Upper lobe of left lung (tissue), 6 donors: ENCODE results near the gene SERPINA5. TPM values are rescaled to one million over a fixed set of nuclear protein-coding genes. Genes with fewer than 3 reads are reported as not detected.

Experiments
- ATAC-seq, 2 donors: fragments of 200-7000 bp; cut with Tn5 transposase; one replicate each; pipeline ENCODE4 v1.9.1; 2022; ENCODE audit warnings: mild to moderate bottlenecking in 2 of 2, moderate library complexity in 2 of 2; ENCODE audit not compliant: low FRiP score in 2 of 2
- DNase-seq, 2 donors: peaks; one replicate each; pipeline ENCODE4 v3.0.0-alpha.2; 2019 to 2020
- H3K27ac ChIP-seq, 4 donors: fragments of 200-600 bp; sonication (generic); one replicate each; pipeline ENCODE4 v1.5.1; 2016 to 2019
- H3K27me3 ChIP-seq, 4 donors: fragments of 200-600 bp; sonication (generic); one replicate each; pipeline ENCODE4 v1.5.1; 2017 to 2019
- H3K36me3 ChIP-seq, 4 donors: fragments of 200-600 bp; sonication (generic); one replicate each; pipeline ENCODE4 v1.5.1; 2016 to 2019
- H3K4me1 ChIP-seq, 4 donors: fragments of 200-600 bp; sonication (generic); one replicate each; pipeline ENCODE4 v1.5.1; 2018 to 2019
- H3K4me3 ChIP-seq, 4 donors: fragments of 200-600 bp; sonication (generic); one replicate each; pipeline ENCODE4 v1.5.1; 2017 to 2019; ENCODE audit warnings: mild to moderate bottlenecking in 2 of 4, moderate library complexity in 1 of 4
- H3K9me3 ChIP-seq, 4 donors: fragments of 200-600 bp; sonication (generic); one replicate each; pipeline ENCODE4 v1.5.1; 2018 to 2019
- EP300 ChIP-seq, 4 donors: sonication (generic); formaldehyde crosslinking; IDR thresholded peaks; one replicate each; pipeline ENCODE4 v1.5.1; 2017; ENCODE audit warnings: antibody characterized with exemption in 4 of 4, control low read depth in 2 of 4
- POLR2A ChIP-seq, 4 donors: fragments of 450-650 bp; IDR thresholded peaks; one replicate each; pipeline ENCODE4 v1.5.1; 2016 to 2017; ENCODE audit warnings: antibody characterized with exemption in 4 of 4, mild to moderate bottlenecking in 2 of 4
- POLR2AphosphoS5 ChIP-seq, 2 donors: sonication (generic); formaldehyde crosslinking; IDR thresholded peaks; one replicate each; pipeline ENCODE4 v1.5.1; 2017; ENCODE audit warnings: antibody characterized with exemption in 2 of 2
- WGBS, 2 donors: methylation state at CpG; one replicate each; pipeline ENCODE4 v1.1.5; 2017 to 2018; 5-methylcytosine and 5-hydroxymethylcytosine counted together
- total RNA-seq, 6 donors: library from RNA; depleted of rRNA in 4 of 6; stranded (reverse); fragments of >200 nt in 4 of 6; gene quantifications; one replicate each; pipeline versions ENCODE4 v1.1.0 to v1.2.1, GENCODE V29; 2016 to 2021
- TF ChIP-seq, protein P1 (sequence below), 6 experiments: fragments of 450-650 bp in 4 of 6; fragments of 200-600 bp in 2 of 6; sonication (generic) in 2 of 6; IDR thresholded peaks; one replicate each; pipeline ENCODE4 v1.5.1; 2016 to 2019; ENCODE audit warnings: antibody characterized with exemption in 6 of 6
- donor health status: DM: no; HTN: no; CAD: no; lungs with moderate emphysema.
- donor health status: DM: no; HTN: yes; CAD: no; lungs with severe emphysema.

SERPINA5 gene, protein sequence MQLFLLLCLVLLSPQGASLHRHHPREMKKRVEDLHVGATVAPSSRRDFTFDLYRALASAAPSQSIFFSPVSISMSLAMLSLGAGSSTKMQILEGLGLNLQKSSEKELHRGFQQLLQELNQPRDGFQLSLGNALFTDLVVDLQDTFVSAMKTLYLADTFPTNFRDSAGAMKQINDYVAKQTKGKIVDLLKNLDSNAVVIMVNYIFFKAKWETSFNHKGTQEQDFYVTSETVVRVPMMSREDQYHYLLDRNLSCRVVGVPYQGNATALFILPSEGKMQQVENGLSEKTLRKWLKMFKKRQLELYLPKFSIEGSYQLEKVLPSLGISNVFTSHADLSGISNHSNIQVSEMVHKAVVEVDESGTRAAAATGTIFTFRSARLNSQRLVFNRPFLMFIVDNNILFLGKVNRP
- total RNA-seq = 1 to 10 TPM in 3 of 6 donors, not detected in 3; 1.2 to 2.5 (median 1.5) TPM

DNA sequence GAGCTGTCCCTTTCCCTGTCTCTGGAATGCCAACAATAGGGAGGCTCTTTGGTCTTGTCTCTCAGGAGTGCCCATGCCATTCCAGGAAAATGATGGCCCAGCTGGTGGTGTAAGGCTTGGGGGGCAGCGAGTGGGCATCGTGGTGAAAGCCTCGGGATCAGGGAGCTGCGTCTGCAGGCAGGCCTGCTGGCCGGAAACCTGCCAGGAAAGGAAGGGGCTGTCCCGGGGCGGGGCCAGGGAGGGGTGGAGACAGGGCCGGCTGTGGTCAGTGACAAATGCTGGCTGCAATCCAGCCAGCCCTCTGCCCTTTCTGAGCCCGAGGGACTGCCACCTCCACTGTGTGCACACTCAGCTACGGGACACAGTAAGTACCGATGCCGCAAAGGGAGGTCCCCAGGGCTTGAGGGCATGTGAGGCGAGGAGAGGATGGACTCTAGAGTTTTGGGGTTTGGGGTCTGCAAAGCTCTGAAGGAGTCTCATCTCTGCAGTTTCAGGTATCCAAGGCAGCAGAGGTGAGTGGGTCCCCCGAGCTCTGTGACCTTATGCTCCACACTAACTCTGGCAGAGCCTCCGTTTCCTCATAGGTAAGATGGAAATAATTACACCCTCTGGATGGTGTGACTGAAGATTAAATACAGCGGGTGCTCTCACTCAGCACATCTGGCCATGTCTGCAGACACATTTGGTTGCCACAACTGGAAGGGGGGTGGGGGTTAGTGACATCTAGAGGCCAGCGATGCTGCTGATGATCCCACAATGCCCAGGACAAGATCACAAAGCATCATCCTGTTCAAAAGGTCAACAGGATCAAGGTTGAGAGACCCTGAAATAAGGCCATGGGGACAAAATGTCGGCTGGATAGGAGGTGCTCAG is at the start of gene SERPINA5:
Gene SERPINA5, plus strand, starts transcription at position 300 of the 873 bp plus-strand sequence. CDS start 5,937 bp downstream, outside the sequence.
- Histone ChIP-seq H3K4me1 (peaks cover 0 to 6% (median 4%) of the 10 kb centered on the region in 4 donors), H3K36me3 (no peaks in the 10 kb centered on the region), H3K4me3 (no peak within 1 kb of the TSS), H3K9me3 (no peaks in the 10 kb centered on the region), H3K27me3 (no peaks in the 10 kb centered on the region), H3K27ac (no peak within 1 kb of the TSS)
- DNase-seq = peak in 1 of 2 donors; percentile 80
- TF ChIP-seq EP300 (IDR thresholded peaks at IDR 0.05) (no peak), POLR2A (IDR thresholded peaks at IDR 0.05) (no peak), POLR2AphosphoS5 (IDR thresholded peaks at IDR 0.05) (no peak)
- WGBS, 2 donors = 38 to 67% methylated on average over 7 to 18 of the region's 18 CpGs
- no peak for ATAC-seq

DNA sequence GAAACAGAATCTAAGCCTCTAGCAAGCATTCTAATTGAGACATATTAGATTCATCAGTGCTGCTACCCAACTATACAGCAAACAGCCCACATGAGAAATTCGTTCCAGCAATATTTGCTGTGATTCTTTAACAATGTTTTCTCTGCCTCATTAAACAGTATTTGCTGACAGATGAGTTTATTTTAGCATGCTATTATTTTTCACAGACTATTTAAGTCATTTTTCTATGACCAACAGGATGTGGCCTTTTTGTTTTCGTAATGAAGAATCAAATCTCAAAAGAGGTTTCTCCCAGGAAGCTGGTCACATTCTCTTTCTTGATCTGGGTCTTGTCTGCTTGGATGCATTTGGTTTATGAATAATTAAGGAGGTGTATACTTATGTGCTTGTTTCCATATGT is 48.8 kb upstream of the SERPINA5 start:
- no peaks in the 10 kb centered on the region for H3K4me1 ChIP-seq
- H3K36me3 ChIP-seq = no peaks in the 10 kb centered on the region
- no peak overlapping the region for H3K4me3 ChIP-seq
- H3K27ac ChIP-seq = no peak overlapping the region
- no peak for ATAC-seq
- no peak for DNase-seq
- 43 to 49% methylated on average over 2 of the region's 2 CpGs for WGBS, 2 donors
- no peaks in the 10 kb centered on the region for H3K9me3 ChIP-seq
- TF ChIP-seq, protein P1, sequence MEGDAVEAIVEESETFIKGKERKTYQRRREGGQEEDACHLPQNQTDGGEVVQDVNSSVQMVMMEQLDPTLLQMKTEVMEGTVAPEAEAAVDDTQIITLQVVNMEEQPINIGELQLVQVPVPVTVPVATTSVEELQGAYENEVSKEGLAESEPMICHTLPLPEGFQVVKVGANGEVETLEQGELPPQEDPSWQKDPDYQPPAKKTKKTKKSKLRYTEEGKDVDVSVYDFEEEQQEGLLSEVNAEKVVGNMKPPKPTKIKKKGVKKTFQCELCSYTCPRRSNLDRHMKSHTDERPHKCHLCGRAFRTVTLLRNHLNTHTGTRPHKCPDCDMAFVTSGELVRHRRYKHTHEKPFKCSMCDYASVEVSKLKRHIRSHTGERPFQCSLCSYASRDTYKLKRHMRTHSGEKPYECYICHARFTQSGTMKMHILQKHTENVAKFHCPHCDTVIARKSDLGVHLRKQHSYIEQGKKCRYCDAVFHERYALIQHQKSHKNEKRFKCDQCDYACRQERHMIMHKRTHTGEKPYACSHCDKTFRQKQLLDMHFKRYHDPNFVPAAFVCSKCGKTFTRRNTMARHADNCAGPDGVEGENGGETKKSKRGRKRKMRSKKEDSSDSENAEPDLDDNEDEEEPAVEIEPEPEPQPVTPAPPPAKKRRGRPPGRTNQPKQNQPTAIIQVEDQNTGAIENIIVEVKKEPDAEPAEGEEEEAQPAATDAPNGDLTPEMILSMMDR (IDR thresholded peaks at IDR 0.05) = no peak
- H3K27me3 ChIP-seq = no peaks in the 10 kb centered on the region

DNA sequence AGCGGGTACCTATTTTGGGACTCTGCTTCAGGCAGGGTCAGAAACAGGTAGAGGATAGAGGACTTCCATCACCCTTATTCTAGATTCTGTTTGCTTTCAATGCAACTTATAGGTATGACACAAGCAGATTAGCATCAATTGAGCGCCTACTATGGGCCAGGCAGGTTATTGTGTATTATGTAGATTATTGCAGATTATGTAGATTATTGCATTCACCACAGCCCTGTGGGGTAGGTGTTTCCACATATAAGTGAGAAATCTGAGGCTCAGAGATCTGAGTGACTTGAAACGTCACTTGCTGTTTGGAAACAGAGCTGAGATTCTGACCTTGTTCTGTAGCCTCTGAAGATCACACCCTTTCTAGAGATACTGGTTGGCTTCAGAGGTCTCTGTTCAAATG is 45.7 kb upstream of the SERPINA5 start:
- 72 to 77% methylated on average over 3 of the region's 3 CpGs for WGBS, 2 donors
- H3K27ac ChIP-seq = no peak overlapping the region
- TF ChIP-seq POLR2A (IDR thresholded peaks at IDR 0.05) (no peak), EP300 (IDR thresholded peaks at IDR 0.05) (no peak)
- TF ChIP-seq, protein P1 (IDR thresholded peaks at IDR 0.05) = no peak
- H3K9me3 ChIP-seq = no peaks in the 10 kb centered on the region
- H3K36me3 ChIP-seq = no peaks in the 10 kb centered on the region
- no peak for ATAC-seq
- DNase-seq = no peak
- H3K27me3 ChIP-seq = no peaks in the 10 kb centered on the region
- no peak overlapping the region for H3K4me3 ChIP-seq
- no peaks in the 10 kb centered on the region for H3K4me1 ChIP-seq

DNA sequence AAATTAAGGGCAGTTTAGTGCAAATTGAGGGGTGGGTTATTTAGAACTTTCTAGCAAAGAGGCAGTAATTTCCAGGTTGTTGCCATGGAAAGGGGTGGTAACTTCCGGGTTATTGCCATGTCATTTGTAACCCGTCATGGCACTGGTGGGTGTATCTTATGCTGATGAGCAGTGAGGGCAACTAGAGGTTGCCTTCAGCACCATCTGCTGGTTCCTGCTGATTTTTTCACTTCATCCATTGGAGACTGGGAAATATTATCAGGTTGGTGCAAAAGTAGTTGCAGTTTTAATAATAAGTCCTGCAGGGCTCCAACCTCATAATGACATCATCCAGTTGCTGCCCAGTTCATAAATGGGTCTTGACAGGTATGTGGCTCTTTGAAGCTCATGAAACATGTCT is 44.4 kb upstream of the SERPINA5 start:
- H3K4me3 ChIP-seq = no peak overlapping the region
- H3K27ac ChIP-seq = no peak overlapping the region
- no peak for DNase-seq
- H3K4me1 ChIP-seq = no peaks in the 10 kb centered on the region
- no peak for ATAC-seq
- no peaks in the 10 kb centered on the region for H3K36me3 ChIP-seq
- no peaks in the 10 kb centered on the region for H3K9me3 ChIP-seq
- H3K27me3 ChIP-seq = no peaks in the 10 kb centered on the region
- TF ChIP-seq, protein P1 (IDR thresholded peaks at IDR 0.05) = no peak
- no peak for TF ChIP-seq POLR2AphosphoS5 (IDR thresholded peaks at IDR 0.05)
- TF ChIP-seq EP300 (IDR thresholded peaks at IDR 0.05) = no peak
- TF ChIP-seq POLR2A (IDR thresholded peaks at IDR 0.05) = no peak
- 47 to 70% methylated on average over 2 of the region's 2 CpGs for WGBS, 2 donors

DNA sequence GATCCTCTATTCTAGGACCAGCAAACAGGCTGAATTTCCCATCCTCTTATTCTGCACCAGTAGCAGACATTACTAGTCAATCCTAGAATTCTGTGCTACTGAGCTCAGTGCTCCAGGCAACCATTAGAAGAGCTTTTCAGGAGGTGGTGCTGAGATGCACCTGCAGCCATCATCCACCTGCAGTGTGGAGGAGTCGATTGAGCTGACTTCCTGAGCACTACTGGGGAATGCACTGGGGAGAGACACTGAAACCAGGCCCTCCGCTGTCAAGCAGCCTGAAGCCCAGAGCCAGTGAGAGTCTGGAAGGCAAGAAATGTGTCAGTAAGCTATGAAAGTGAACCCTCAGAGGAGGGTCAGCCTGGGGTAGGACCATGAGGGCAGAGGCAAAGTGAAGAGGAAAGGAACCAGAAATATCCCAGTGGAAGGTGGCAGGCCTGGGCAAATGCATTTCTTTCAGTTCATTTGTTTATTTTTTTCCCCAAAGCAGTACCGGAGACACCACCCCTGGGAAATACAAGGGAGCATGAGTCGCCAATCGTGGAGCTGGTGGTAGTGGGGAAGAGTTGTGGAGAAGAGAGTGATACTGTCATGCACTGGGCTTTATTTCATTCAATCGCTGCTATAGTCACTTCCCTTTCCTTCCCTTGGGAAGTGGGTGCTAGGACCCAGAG is 43.0 kb upstream of the SERPINA5 start:
- no peaks in the 10 kb centered on the region for H3K36me3 ChIP-seq
- DNase-seq (no peak), ATAC-seq (no peak)
- no peaks in the 10 kb centered on the region for H3K9me3 ChIP-seq
- H3K27ac ChIP-seq = no peak overlapping the region
- H3K4me1 ChIP-seq = no peaks in the 10 kb centered on the region
- TF ChIP-seq POLR2A (IDR thresholded peaks at IDR 0.05) = no peak
- TF ChIP-seq POLR2AphosphoS5 (IDR thresholded peaks at IDR 0.05) = no peak
- no peak for TF ChIP-seq EP300 (IDR thresholded peaks at IDR 0.05)
- TF ChIP-seq, protein P1 (IDR thresholded peaks at IDR 0.05) = no peak
- no peaks in the 10 kb centered on the region for H3K27me3 ChIP-seq
- WGBS, 2 donors = 79 to 82% methylated on average over 5 to 6 of the region's 6 CpGs
- H3K4me3 ChIP-seq = no peak overlapping the region
